RKO (cell line): ENCODE data around the gene RNF5.
"Not testable (repeated sequence)": the region's sequence is repeated elsewhere in the genome, so short reads cannot be mapped to it uniquely, and the experiment has no call there.

Experiments used
- DNase-seq: peaks from one replicate; pipeline ENCODE4 v3.0.0-alpha.2; 2016; ENCODE audit warnings: low spot score

The RNF5 gene, protein sequence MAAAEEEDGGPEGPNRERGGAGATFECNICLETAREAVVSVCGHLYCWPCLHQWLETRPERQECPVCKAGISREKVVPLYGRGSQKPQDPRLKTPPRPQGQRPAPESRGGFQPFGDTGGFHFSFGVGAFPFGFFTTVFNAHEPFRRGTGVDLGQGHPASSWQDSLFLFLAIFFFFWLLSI

GRCh38 chr6:32177788-32178546 is at the start of gene RNF5:
RNF5 (plus strand) TSS chr6:32178405; CDS start chr6:32178512, 107 bp downstream.
- peak; percentile 100 for DNase-seq

- DNase-seq = no peak
Observed at GRCh38 chr6:32128751-32129296, 49.4 kb upstream of the RNF5 start.

DNA sequence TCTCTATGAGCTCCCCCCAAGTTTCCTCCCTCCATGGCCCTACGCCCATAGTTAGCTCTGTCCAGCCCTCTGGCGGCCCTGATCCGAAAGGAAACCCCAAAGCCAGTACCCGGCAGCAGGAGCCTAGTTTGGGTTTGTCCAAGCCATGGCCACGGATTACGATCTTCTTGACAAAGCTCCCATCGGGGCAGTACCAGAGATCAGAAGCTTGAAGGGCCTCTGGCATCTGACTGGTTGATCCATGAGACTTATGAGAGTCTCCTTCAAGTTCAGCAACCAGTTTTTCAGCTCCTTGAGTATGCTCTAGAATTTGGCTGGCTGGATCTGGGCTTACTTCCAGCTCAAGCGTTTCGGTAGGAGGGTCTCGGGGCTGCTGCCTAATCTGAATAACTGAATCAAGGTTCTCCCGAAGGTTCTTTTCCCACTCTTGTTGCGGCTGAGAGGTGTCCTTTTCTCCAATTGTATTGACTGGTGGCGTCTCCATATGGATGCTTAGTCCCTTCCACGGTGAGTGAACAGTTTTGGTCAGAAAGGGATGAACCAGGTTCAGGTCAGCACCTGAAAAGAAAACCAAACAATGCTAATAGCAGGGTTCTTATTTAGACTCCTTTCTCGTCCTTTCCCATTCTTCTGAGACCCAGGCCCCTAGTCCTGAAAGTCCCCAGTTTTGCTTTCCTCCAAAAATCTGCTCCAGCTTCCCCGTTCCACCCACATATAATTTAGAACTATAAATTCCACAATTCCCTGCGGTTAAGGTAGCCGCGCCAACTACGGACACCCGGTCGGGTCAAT is 48.7 kb upstream of the RNF5 start:
- DNase-seq = peak; percentile 35

DNA sequence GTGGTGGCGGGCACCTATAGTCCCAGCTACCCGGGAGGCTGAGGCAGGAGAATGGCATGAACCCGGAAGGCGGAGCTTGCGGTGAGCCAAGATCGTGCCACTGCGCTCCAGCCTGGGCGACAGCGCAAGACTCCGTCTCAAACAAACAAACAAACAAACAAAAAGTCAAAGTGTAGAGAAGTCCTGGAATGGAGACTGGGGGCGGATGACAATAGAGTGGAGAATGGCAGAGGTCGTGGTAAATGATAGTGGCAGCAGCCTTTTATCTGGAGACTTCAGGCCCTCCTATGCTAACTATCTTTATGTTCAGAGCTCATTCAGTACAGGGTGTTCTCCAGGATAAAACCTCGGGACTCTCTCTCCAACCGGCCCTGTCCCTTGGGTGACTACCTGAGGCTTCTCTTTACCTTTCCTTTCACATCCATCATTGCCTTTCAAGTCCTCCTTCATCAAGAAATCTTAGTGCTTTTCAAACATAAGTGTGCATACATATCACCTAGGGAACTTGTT is 46.7 kb upstream of the RNF5 start:
- DNase-seq = no peak

DNA sequence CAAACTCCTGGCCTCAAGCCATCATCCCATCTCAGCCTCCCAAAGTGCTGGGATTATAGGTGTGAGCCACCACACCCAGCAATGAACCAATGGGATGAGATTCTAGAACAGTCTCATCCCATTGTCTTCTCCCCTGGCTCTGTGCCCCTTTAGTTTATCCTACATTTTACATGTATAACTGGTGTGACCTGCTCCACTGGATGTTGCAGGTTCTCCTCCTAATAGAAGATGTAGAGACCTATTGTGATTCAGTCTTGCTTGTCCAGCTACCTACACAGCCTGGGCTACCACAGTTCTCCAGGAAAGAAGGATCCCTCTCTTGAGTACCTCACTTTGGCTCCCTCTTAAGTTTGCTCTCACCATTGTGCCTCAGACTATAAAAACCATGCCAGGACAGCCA is 46.1 kb upstream of the RNF5 start:
- no peak for DNase-seq

DNA sequence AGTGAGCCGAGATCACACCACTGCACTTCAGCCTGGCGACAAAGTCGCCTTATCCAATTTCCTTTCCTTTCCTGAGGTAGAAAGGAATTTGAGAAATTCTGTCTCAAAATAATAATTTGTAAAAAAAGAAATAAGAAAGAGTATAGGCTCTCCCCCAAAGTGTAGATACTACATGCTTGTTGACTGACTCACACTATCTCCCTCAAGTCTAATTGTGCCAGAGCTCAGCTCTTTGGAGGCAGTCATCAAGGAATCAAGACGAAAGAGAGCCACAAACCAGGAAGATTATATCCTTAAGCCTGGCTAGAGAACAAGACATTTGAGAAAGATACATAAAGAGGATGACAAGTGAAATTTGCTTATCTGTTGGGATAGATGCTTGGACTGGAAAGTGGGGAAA is 44.4 kb upstream of the RNF5 start:
- DNase-seq = no peak

DNA sequence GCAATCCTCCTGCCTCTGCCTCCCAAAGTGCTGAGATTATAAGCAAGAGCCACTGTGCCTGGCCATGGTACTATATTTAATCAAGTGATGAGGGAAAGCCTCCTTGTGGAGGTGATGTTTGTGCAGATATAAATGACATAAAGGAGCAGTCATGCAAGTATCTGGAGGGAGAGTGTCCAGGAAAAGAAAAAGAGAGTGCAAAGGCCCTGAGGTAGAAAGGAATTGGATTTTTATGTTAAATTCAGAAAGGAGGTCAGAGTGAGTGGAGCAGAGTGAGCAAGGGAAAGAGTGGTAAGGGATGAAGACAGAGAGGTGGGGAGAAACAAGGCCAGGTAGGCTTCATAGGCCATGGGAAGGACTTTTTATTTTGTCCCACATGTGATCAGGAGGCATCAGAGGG is 40.8 kb upstream of the RNF5 start:
- no peak for DNase-seq

DNA sequence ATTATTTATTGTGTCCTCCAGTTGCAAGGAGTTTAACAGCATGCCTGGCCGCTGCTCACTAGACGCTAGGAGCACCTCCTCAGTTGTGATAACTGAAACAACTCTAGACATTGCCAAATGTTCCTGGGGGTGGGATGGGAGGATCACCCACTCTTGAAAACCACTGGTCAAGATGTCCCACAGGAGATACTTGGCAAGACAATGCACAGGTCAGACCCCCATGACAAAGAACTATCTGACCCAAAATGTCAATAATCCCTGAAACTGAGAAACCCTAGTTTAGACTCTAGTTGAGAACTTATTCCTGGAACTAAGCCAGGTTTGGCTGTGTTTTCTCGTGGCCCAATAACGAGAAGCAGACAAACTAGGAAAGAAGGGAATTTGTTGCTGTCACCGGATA is 38.6 kb upstream of the RNF5 start:
- no peak for DNase-seq

GRCh38 chr6:32140420-32141046 is 37.7 kb upstream of the RNF5 start:
- DNase-seq = no peak

- DNase-seq = not testable (repeated sequence)
Observed at GRCh38 chr6:32144238-32144637, 34.0 kb upstream of the RNF5 start.

DNA sequence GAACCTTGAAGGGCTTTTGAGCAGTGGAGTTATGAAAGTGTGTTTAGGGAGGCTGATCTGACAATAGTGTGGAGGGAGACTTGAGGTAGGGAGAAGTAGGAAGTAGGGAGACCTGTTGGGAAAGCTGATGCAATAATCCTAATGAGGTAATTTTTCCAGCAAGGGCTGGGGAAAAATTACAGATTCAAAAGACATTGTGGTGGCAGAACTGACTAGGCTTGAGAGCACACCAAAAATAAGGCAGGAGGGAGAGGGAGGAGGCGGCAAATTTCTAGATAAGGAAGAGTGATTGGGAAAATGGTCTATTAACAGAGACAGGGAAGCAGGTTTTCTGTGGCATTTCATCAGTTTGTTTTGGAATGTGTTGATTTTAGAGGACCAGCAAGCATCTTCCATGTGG is 31.9 kb upstream of the RNF5 start:
- no peak for DNase-seq

GRCh38 chr6:32146687-32147086 is 31.5 kb upstream of the RNF5 start:
- DNase-seq = no peak

GRCh38 chr6:32147401-32148132 is 30.6 kb upstream of the RNF5 start:
- no peak for DNase-seq

GRCh38 chr6:32148289-32149091 is 29.7 kb upstream of the RNF5 start:
- DNase-seq = no peak

DNA sequence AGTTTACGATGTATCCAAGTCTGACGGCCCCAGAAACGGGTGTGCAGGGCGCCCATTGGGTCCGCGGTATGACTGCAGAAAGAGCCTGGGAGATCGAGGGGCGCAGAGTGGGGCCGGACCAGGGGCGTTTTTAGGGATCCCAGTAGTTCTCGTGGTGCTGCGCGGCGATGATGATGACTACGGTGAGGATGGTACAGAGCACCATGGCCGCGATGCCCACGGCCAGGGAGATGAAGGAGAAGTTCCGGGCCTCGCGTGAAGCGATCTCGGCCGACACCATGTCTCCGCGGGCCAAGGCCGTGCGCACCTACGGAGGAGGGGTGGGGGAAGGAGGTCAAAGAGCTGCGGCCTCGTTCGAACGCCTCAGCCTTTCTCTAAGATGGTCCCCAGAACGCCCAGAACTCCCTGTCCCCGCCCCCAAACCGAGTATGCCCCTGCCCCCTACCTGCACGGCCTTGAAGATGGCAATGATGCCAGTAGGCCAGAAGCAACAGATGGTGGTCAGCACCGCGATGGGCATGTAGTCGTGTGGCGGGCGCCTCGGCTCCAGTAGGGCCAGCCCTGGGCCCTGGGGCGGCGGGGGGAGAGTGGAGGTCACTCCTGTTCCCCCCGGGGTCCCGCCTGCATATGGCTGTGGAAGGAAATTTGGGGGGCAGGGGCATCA is 29.0 kb upstream of the RNF5 start:
- DNase-seq = no peak

DNA sequence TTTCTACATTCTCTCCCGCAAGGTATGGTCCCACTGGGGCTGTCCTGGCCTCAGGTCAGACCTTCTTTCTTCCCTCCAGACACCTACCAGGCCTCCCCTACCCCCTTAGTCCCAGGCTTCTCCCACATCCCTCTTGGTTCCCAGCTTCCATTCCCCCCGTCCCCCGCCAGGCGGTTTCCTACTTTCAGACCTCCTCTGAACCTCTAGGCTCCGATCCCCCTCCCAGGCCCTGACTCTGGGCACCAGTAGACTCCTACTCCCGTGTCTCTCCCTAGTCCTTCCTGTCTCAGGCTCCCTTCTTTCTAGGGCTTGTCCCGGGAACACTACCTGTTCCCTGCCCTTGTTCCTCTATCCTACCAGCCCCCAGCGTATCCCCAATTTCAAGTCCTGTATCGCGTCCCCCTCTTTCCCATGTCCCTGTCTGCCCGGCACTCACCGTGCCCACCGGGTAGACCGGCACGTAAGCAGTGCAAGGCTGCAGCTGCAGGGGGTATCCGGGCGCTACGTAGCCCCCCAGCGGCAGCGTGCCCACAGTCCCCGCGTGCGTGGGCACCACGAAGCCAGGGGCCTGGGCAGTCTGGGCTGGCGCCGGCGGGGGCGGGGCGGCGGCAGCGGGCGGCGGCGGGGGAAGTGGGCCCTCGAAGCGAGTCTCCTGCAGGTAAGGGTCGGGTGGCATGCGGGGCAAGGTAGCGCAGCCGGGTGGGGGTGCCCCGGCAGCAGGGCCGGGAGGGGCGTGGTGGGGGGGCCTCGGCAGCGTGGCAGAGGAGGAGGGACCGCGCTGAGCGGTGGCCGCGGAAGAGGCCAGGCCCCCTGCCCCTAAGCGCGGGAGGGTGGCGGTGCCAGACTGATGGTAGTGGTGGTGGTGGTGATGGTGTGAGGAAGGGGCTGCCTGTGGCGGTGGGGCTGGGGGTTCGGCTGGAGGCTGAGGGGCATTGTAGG is 28.0 kb upstream of the RNF5 start:
- DNase-seq = no peak

- no peak for DNase-seq
Observed at GRCh38 chr6:32151181-32151862, 26.9 kb upstream of the RNF5 start.
